RWPE2 (cell line): ENCODE measurements around the gene STAT3.

Experiments
- ATAC-seq: fragments of 200-7000 bp; cut with Tn5 transposase; 3 replicates; pipeline ENCODE4 v1.9.1; 2021; ENCODE audit warnings: low read depth
- DNase-seq: peaks from one replicate; pipeline ENCODE4 v3.0.0-alpha.2; 2020; ENCODE audit warnings: low spot score
- H3K27ac ChIP-seq: fragments of 450-650 bp; 2 replicates; pipeline ENCODE4 v1.5.1; 2017; ENCODE audit warnings: mild to moderate bottlenecking; ENCODE audit not compliant: poor library complexity, severe bottlenecking
- H3K27me3 ChIP-seq: fragments of 250-450 bp; sonication (Bioruptor Pico); 2 replicates; pipeline ENCODE4 v1.5.1; 2021; ENCODE audit warnings: mild to moderate bottlenecking, moderate library complexity; ENCODE audit not compliant: insufficient read depth, poor library complexity, severe bottlenecking
- H3K36me3 ChIP-seq: fragments of 250-450 bp; sonication (Bioruptor Pico); 2 replicates; pipeline ENCODE4 v1.5.1; 2020; ENCODE audit warnings: low read depth, mild to moderate bottlenecking, moderate library complexity
- H3K4me1 ChIP-seq: fragments of 250-450 bp; sonication (Bioruptor Pico); 2 replicates; pipeline ENCODE4 v1.5.1; 2021; ENCODE audit warnings: mild to moderate bottlenecking, moderate library complexity; ENCODE audit not compliant: insufficient read depth, poor library complexity, severe bottlenecking
- H3K4me3 ChIP-seq: fragments of 250-450 bp; sonication (Bioruptor Pico); 2 replicates; pipeline ENCODE4 v1.5.1; 2021; ENCODE audit warnings: mild to moderate bottlenecking, moderate library complexity; ENCODE audit not compliant: severe bottlenecking
- H3K9me3 ChIP-seq: fragments of 250-450 bp; sonication (Bioruptor Pico); 2 replicates; pipeline ENCODE4 v1.5.1; 2021; ENCODE audit warnings: mild to moderate bottlenecking, moderate library complexity; ENCODE audit not compliant: severe bottlenecking
- TF ChIP-seq, protein P1 (sequence below): fragments of 450-650 bp; IDR thresholded peaks from one replicate; pipeline ENCODE4 v1.5.1; 2017; ENCODE audit warnings: mild to moderate bottlenecking, moderate library complexity; ENCODE audit not compliant: poor library complexity, severe bottlenecking

Gene STAT3

DNA sequence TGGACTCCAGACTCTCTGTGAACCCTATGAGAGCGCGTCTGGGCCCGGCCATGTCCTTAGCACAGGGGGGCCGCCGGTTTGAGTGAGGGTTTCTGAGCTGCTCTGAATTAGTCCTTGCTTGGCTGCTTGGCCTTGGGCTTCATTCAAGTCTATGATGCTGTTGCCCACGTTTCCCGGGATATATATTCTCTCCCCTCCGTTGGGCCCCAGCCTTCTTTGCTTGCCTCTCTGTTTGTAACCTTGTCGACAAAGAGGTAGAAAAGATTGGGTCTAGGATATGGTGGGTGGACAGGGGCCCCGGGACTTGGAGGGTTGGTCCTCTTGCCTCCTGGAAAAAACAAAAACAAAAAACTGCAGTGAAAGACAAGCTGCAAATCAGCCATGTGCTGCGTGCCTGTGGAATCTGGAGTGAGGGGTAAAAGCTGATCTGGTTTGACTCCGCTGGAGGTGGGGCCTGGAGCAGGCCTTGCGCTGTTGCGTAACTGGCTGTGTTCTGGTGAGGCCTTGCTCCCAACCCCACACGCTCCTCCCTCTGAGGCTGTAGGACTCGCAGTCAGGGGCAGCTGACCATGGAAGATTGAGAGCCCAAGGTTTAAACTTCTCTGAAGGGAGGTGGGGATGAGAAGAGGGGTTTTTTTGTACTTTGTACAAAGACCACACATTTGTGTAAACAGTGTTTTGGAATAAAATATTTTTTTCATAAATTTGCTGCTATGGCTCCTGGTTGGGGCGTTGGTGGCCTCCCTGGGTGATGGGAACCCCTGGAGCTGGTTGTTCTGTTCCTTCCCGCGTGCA, 76.8 kb downstream of the STAT3 start:
- Histone ChIP-seq H3K4me3 (no peak overlapping the region), H3K9me3 (no peaks in the 10 kb centered on the region), H3K4me1 (no peaks in the 10 kb centered on the region), H3K27me3 (no peaks in the 10 kb centered on the region), H3K36me3 (peaks cover 16% of the 10 kb centered on the region), H3K27ac (no peak overlapping the region)
- ATAC-seq = no peak
- TF ChIP-seq, protein P1, sequence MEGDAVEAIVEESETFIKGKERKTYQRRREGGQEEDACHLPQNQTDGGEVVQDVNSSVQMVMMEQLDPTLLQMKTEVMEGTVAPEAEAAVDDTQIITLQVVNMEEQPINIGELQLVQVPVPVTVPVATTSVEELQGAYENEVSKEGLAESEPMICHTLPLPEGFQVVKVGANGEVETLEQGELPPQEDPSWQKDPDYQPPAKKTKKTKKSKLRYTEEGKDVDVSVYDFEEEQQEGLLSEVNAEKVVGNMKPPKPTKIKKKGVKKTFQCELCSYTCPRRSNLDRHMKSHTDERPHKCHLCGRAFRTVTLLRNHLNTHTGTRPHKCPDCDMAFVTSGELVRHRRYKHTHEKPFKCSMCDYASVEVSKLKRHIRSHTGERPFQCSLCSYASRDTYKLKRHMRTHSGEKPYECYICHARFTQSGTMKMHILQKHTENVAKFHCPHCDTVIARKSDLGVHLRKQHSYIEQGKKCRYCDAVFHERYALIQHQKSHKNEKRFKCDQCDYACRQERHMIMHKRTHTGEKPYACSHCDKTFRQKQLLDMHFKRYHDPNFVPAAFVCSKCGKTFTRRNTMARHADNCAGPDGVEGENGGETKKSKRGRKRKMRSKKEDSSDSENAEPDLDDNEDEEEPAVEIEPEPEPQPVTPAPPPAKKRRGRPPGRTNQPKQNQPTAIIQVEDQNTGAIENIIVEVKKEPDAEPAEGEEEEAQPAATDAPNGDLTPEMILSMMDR = no peak
- DNase-seq = no peak

DNA sequence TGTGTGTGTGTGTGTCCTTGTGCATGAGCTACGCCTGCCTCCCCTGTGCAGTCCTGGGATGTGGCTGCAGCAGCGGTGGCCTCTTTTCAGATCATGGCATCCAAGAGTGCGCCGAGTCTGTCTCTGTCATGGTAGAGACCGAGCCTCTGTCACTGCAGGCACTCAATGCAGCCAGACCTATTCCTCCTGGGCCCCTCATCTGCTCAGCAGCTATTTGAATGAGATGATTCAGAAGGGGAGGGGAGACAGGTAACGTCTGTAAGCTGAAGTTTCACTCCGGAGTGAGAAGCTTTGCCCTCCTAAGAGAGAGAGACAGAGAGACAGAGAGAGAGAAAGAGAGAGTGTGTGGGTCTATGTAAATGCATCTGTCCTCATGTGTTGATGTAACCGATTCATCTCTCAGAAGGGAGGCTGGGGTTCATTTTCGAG, 77.4 kb downstream of the STAT3 start:
- TF ChIP-seq, protein P1 = no peak
- DNase-seq (no peak), ATAC-seq (no peak)
- Histone ChIP-seq H3K36me3 (peaks cover 10% of the 10 kb centered on the region), H3K9me3 (no peaks in the 10 kb centered on the region), H3K4me1 (no peaks in the 10 kb centered on the region), H3K4me3 (no peak overlapping the region), H3K27me3 (no peaks in the 10 kb centered on the region), H3K27ac (no peak overlapping the region)

DNA sequence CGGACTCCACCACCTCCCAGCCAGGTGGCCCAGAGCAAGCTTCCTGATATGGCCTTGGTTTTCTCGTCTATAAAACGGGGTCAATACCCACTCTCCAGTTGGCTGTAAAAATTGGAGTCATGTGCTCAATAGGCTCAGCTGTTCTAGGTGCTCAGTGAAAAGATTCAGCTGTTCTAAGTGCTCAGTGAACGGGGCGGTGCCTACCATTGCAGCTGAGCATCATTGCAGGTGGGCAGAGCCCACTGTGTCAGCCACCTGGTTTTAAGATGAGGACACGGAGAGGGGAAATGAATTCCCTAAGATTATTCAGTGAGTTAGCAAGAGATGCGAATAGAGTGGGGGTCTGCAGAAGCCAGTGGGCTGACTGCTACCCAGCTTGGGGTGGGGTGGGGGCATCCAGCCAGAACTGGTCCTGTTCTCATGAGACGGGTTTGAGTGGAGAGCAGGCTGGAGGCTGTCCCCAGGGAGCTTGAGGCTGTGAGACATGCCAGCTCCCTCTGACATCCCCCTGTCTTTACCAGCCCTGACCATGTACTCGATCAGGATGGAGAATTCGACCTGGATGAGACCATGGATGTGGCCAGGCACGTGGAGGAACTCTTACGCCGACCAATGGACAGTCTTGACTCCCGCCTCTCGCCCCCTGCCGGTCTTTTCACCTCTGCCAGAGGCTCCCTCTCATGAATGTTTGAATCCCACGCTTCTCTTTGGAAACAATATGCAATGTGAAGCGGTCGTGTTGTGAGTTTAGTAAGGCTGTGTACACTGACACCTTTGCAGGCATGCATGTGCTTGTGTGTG, 78.1 kb downstream of the STAT3 start:
- H3K4me3 ChIP-seq = no peak overlapping the region

DNA sequence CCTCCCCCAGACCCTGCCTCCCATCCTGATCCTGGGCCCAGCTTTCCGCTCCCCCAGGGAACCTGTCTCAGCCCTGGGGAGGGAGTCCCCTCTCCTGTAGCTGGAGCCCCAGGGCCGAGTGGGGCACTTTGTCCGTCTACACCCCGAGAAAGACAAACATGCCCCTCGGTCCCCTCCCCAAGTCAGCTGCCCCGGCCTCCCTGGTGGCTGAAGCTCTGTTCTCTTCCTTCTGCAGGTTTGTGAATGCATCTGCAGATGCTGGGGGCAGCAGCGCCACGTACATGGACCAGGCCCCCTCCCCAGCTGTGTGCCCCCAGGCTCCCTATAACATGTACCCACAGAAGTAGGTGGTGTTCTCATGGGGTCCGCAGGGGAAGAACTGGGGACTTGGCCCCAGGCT, 79.1 kb downstream of the STAT3 start:
- DNase-seq (no peak), ATAC-seq (no peak)
- no peaks in the 10 kb centered on the region; the same call in 1 of the 2 replicates for H3K36me3 ChIP-seq
- TF ChIP-seq, protein P1 = no peak
- H3K27ac ChIP-seq = no peak overlapping the region
- H3K9me3 ChIP-seq = no peaks in the 10 kb centered on the region
- no peaks in the 10 kb centered on the region for H3K27me3 ChIP-seq
- H3K4me3 ChIP-seq = no peak overlapping the region
- no peaks in the 10 kb centered on the region for H3K4me1 ChIP-seq

More for the DNA sequence above, 78.1 kb downstream of the STAT3 start:
- H3K27ac ChIP-seq = no peak overlapping the region
- DNase-seq = no peak
- H3K9me3 ChIP-seq = no peaks in the 10 kb centered on the region
- H3K4me1 ChIP-seq = no peaks in the 10 kb centered on the region
- H3K27me3 ChIP-seq = no peaks in the 10 kb centered on the region
- peaks cover 3% of the 10 kb centered on the region for H3K36me3 ChIP-seq
- no peak for ATAC-seq
- TF ChIP-seq, protein P1 = no peak
